H9 (cell line): ENCODE data around the gene AKAP5. TPM values are rescaled to one million over a fixed set of nuclear protein-coding genes. Genes with fewer than 3 reads are reported as not detected.

Experiments used
- DNase-seq: peaks from one replicate; pipeline ENCODE4 v3.0.0-alpha.2; 2017
- H2AFZ ChIP-seq: one replicate; pipeline ENCODE4 v1.6.1; 2013; ENCODE audit warnings: mild to moderate bottlenecking, low read length, control low read depth, moderate library complexity
- H2AK5ac ChIP-seq: 2 replicates; pipeline ENCODE4 v1.6.1; 2013; ENCODE audit warnings: low read length, control low read depth, mixed read lengths; ENCODE audit not compliant: insufficient read length
- H2BK120ac ChIP-seq: one replicate; pipeline ENCODE4 v1.6.1; 2013; ENCODE audit warnings: low read depth, mild to moderate bottlenecking, low read length, control low read depth, inconsistent platforms; ENCODE audit not compliant: poor library complexity, severe bottlenecking
- H2BK12ac ChIP-seq: 2 replicates; pipeline ENCODE4 v1.6.1; 2013; ENCODE audit warnings: low read length, control low read depth, mixed read lengths, low read depth; ENCODE audit not compliant: insufficient read length
- H2BK15ac ChIP-seq: 2 replicates; pipeline ENCODE4 v1.6.1; 2013; ENCODE audit warnings: low read depth, low read length, control low read depth
- H2BK20ac ChIP-seq: one replicate; pipeline ENCODE4 v1.6.1; 2013; ENCODE audit warnings: low read depth, mild to moderate bottlenecking, low read length, control low read depth, inconsistent platforms; ENCODE audit not compliant: poor library complexity, severe bottlenecking
- H2BK5ac ChIP-seq: 2 replicates; pipeline ENCODE4 v1.6.1; 2013; ENCODE audit warnings: low read length, control low read depth, mixed read lengths; ENCODE audit not compliant: insufficient read length
- H3K14ac ChIP-seq: 2 replicates; pipeline ENCODE4 v1.6.1; 2013; ENCODE audit warnings: low read length, control low read depth; ENCODE audit not compliant: insufficient read depth
- H3K18ac ChIP-seq: 2 replicates; pipeline ENCODE4 v1.6.1; 2013; ENCODE audit warnings: low read depth, mild to moderate bottlenecking, mixed read lengths, low read length, control low read depth; ENCODE audit not compliant: insufficient read length
- H3K23ac ChIP-seq: 2 replicates; pipeline ENCODE4 v1.6.1; 2013; ENCODE audit warnings: low read length, control low read depth, mixed read lengths, low read depth; ENCODE audit not compliant: insufficient read length
- H3K23me2 ChIP-seq: 2 replicates; pipeline ENCODE4 v1.6.1; 2013; ENCODE audit warnings: low read depth, mild to moderate bottlenecking, mixed read lengths, low read length, control low read depth; ENCODE audit not compliant: insufficient read length, poor library complexity, severe bottlenecking
- H3K27ac ChIP-seq: 2 replicates; pipeline ENCODE4 v1.5.1; 2013; ENCODE audit warnings: low read length, control low read depth, mixed read lengths, low read depth; ENCODE audit not compliant: insufficient read length
- H3K27me3 ChIP-seq: 2 replicates; pipeline ENCODE4 v1.6.1; 2013; ENCODE audit warnings: low read length, control low read depth, inconsistent platforms; ENCODE audit not compliant: insufficient read depth
- H3K4ac ChIP-seq: 2 replicates; pipeline ENCODE4 v1.6.1; 2013; ENCODE audit warnings: low read depth, mild to moderate bottlenecking, control low read depth, inconsistent platforms, low read length, moderate library complexity
- H3K4me1 ChIP-seq: 2 replicates; pipeline ENCODE4 v1.6.1; 2013; ENCODE audit warnings: low read length, control low read depth, inconsistent platforms; ENCODE audit not compliant: insufficient read depth
- H3K4me2 ChIP-seq: 2 replicates; pipeline ENCODE4 v1.6.1; 2013; ENCODE audit warnings: low read length, control low read depth, mixed read lengths; ENCODE audit not compliant: insufficient read length, insufficient read depth
- H3K56ac ChIP-seq: 2 replicates; pipeline ENCODE4 v1.6.1; 2013; ENCODE audit warnings: low read depth, mild to moderate bottlenecking, mixed read lengths, low read length, control low read depth; ENCODE audit not compliant: insufficient read length
- H3K79me1 ChIP-seq: 2 replicates; pipeline ENCODE4 v1.6.1; 2013; ENCODE audit warnings: low read depth, mild to moderate bottlenecking, moderate library complexity, low read length, control low read depth, inconsistent platforms; ENCODE audit not compliant: insufficient read depth, poor library complexity, severe bottlenecking
- H3K79me2 ChIP-seq: 2 replicates; pipeline ENCODE4 v1.6.1; 2013; ENCODE audit warnings: low read length, control low read depth, inconsistent platforms; ENCODE audit not compliant: insufficient read depth
- H3K9ac ChIP-seq: 2 replicates; pipeline ENCODE4 v1.6.1; 2013; ENCODE audit warnings: low read length, control low read depth, mixed read lengths; ENCODE audit not compliant: insufficient read length; ENCODE audit errors: extremely low read depth
- H3K9me3 ChIP-seq: one replicate; pipeline ENCODE4 v1.6.1; 2013; ENCODE audit warnings: low read depth, low read length, inconsistent platforms; ENCODE audit not compliant: control insufficient read depth
- H3T11ph ChIP-seq: one replicate; pipeline ENCODE4 v1.6.1; 2013; ENCODE audit warnings: mild to moderate bottlenecking, low read length, control low read depth, inconsistent platforms
- H4K20me1 ChIP-seq: one replicate; pipeline ENCODE4 v1.6.1; 2013; ENCODE audit not compliant: control insufficient read depth, insufficient read length, insufficient read depth
- H4K5ac ChIP-seq: 2 replicates; pipeline ENCODE4 v1.6.1; 2013; ENCODE audit warnings: low read depth, mild to moderate bottlenecking, mixed read lengths, low read length, control low read depth; ENCODE audit not compliant: insufficient read length
- H4K8ac ChIP-seq: replicated peaks from 2 replicates; pipeline ENCODE4 v1.6.1; 2013; ENCODE audit warnings: low read length, control low read depth, mixed read lengths, low read depth; ENCODE audit not compliant: insufficient read length
- H4K91ac ChIP-seq: 2 replicates; pipeline ENCODE4 v1.6.1; 2013; ENCODE audit warnings: low read depth, mild to moderate bottlenecking, moderate library complexity, mixed read lengths, low read length, control low read depth; ENCODE audit not compliant: insufficient read length
- H3K27ac Mint-ChIP-seq, 3 experiments: 2 replicates in 2 of 3; 3 replicates in 1 of 3; pipeline ENCODE4 v1.8.0; 2020 to 2021; ENCODE audit warnings: mixed read lengths in 3 of 3, mild to moderate bottlenecking in 1 of 3, moderate library complexity in 1 of 3
- H3K27me3 Mint-ChIP-seq: 2 replicates; pipeline ENCODE4 v1.8.0; 2021; ENCODE audit warnings: low read depth, mild to moderate bottlenecking, moderate library complexity, mixed read lengths
- H3K36me3 Mint-ChIP-seq, 3 experiments: 2 replicates in 2 of 3; 3 replicates in 1 of 3; pipeline ENCODE4 v1.8.0; 2020 to 2021; ENCODE audit warnings: low read depth in 3 of 3, mixed read lengths in 3 of 3; ENCODE audit not compliant: insufficient read depth in 1 of 3
- H3K4me1 Mint-ChIP-seq, 2 experiments: 2 replicates each; pipeline ENCODE4 v1.8.0; 2020; ENCODE audit warnings: mixed read lengths in 2 of 2
- H3K4me3 Mint-ChIP-seq, 2 experiments: 2 replicates in 1 of 2; 3 replicates in 1 of 2; pipeline ENCODE4 v1.8.0; 2020 to 2021; ENCODE audit warnings: mild to moderate bottlenecking in 2 of 2, mixed read lengths in 2 of 2, moderate library complexity in 1 of 2
- H3K9me3 Mint-ChIP-seq, 2 experiments: 2 replicates in 1 of 2; 3 replicates in 1 of 2; pipeline ENCODE4 v1.8.0; 2020; ENCODE audit warnings: mild to moderate bottlenecking in 2 of 2, mixed read lengths in 2 of 2, moderate library complexity in 1 of 2
- WGBS: extraction: QIAGEN DNeasy Blood & Tissue Kit; methylation state at CpG from one replicate; pipeline ENCODE4 v1.1.7; 2013; ENCODE audit warnings: missing lambda C conversion rate, low lambda C conversion rate, mixed read lengths; ENCODE audit not compliant: insufficient read length; ENCODE audit errors: extremely low coverage; 5-methylcytosine and 5-hydroxymethylcytosine counted together
- total RNA-seq: library from RNA; stranded (reverse); gene quantifications from 2 replicates; pipeline ENCODE4 v1.2.1, GENCODE V29; 2021
- TF ChIP-seq, protein P1 (sequence below): fragments of 200-600 bp; sonication (generic); conservative IDR thresholded peaks from 3 replicates; pipeline ENCODE4 v1.8.0; 2021; ENCODE audit warnings: antibody characterized with exemption, mild to moderate bottlenecking

AKAP5 gene
- total RNA-seq, 1 experiment from 2014 or later, result 2.5 TPM

- Histone ChIP-seq H3K4me2 (no peak overlapping the region), H3K4ac (no peak overlapping the region), H3K14ac (no peak overlapping the region), H3K56ac (no peak overlapping the region), H3K23ac (no peak overlapping the region), H3K23me2 (no peaks in the 10 kb centered on the region), H4K5ac (no peak overlapping the region), H3K27ac (no peak overlapping the region), H2AFZ (no peak overlapping the region), H2BK15ac (no peak overlapping the region), H3T11ph (no peak overlapping the region), H3K79me1 (no peaks in the 10 kb centered on the region), H3K4me1 (no peaks in the 10 kb centered on the region), H4K8ac (no peak overlapping the region), H4K20me1 (no peaks in the 10 kb centered on the region), H2AK5ac (no peak overlapping the region), H2BK5ac (no peak overlapping the region), H3K27me3 (no peaks in the 10 kb centered on the region), H2BK20ac (no peak overlapping the region), H2BK12ac (no peak overlapping the region), H3K18ac (no peak overlapping the region), H3K9ac (no peak overlapping the region), H4K91ac (no peak overlapping the region), H3K9me3 (no peaks in the 10 kb centered on the region), H2BK120ac (no peak overlapping the region), H3K79me2 (no peaks in the 10 kb centered on the region)
- H3K4me3 Mint-ChIP-seq, result no peak overlapping the region
- no peak for DNase-seq
- H3K27me3 Mint-ChIP-seq, result no peaks in the 10 kb centered on the region
- TF ChIP-seq, protein P1, sequence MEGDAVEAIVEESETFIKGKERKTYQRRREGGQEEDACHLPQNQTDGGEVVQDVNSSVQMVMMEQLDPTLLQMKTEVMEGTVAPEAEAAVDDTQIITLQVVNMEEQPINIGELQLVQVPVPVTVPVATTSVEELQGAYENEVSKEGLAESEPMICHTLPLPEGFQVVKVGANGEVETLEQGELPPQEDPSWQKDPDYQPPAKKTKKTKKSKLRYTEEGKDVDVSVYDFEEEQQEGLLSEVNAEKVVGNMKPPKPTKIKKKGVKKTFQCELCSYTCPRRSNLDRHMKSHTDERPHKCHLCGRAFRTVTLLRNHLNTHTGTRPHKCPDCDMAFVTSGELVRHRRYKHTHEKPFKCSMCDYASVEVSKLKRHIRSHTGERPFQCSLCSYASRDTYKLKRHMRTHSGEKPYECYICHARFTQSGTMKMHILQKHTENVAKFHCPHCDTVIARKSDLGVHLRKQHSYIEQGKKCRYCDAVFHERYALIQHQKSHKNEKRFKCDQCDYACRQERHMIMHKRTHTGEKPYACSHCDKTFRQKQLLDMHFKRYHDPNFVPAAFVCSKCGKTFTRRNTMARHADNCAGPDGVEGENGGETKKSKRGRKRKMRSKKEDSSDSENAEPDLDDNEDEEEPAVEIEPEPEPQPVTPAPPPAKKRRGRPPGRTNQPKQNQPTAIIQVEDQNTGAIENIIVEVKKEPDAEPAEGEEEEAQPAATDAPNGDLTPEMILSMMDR, result no peak
- no peak overlapping the region for H3K27ac Mint-ChIP-seq
- no peaks in the 10 kb centered on the region for H3K9me3 Mint-ChIP-seq
- H3K4me1 Mint-ChIP-seq, result peaks cover 6 to 11% of the 10 kb centered on the region in 2 experiments
- WGBS, result no CpG with 5 or more reads among the region's 4 CpGs
- H3K36me3 Mint-ChIP-seq, result no peaks in the 10 kb centered on the region; a peak in 2 of 7 replicates
Observed at GRCh38 chr14:64474698-64475097, 9.4 kb downstream of the AKAP5 start.
